Karpas-422 (cell line): ENCODE data around the gene SPSB1. TPM values are rescaled to one million over a fixed set of nuclear protein-coding genes. Genes with fewer than 3 reads are reported as not detected.

ENCODE experiments used
- DNase-seq: peaks from one replicate; pipeline ENCODE4 v3.0.0-alpha.2; 2015
- H2AFZ ChIP-seq: fragments of 200-600 bp; sonication (generic); 2 replicates; pipeline ENCODE4 v1.6.1; 2014; ENCODE audit warnings: antibody characterized with exemption, low read length, mixed read lengths
- H3K27ac ChIP-seq: fragments of 200-600 bp; sonication (generic); 2 replicates; pipeline ENCODE4 v1.5.1; 2014; ENCODE audit warnings: mild to moderate bottlenecking, low read length, moderate library complexity
- H3K27me3 ChIP-seq: fragments of 200-600 bp; sonication (generic); 2 replicates; pipeline ENCODE4 v1.6.1; 2014; ENCODE audit warnings: low read length, mixed read lengths
- H3K36me3 ChIP-seq: fragments of 200-600 bp; sonication (generic); 2 replicates; pipeline ENCODE4 v1.6.1; 2014; ENCODE audit warnings: low read length, mixed read lengths; ENCODE audit not compliant: insufficient read depth
- H3K4me1 ChIP-seq: fragments of 200-600 bp; sonication (generic); 2 replicates; pipeline ENCODE4 v1.6.1; 2014; ENCODE audit warnings: mild to moderate bottlenecking, low read length, mixed read lengths
- H3K4me2 ChIP-seq: fragments of 200-600 bp; sonication (generic); 2 replicates; pipeline ENCODE4 v1.6.1; 2014; ENCODE audit warnings: low read length, low read depth, mild to moderate bottlenecking; ENCODE audit not compliant: poor library complexity, severe bottlenecking
- H3K4me3 ChIP-seq: fragments of 200-600 bp; sonication (generic); 2 replicates; pipeline ENCODE4 v1.5.1; 2014; ENCODE audit warnings: mild to moderate bottlenecking, antibody characterized with exemption, low read length, mixed read lengths
- H3K79me2 ChIP-seq: fragments of 200-600 bp; sonication (generic); 2 replicates; pipeline ENCODE4 v1.6.1; 2014; ENCODE audit warnings: mild to moderate bottlenecking, low read length, mixed read lengths
- H3K9ac ChIP-seq: fragments of 200-600 bp; sonication (generic); 2 replicates; pipeline ENCODE4 v1.6.0; 2014; ENCODE audit warnings: low read length
- H3K9me2 ChIP-seq: fragments of 200-600 bp; sonication (generic), shearing (Covaris generic); replicated peaks from 2 replicates; pipeline ENCODE4 v1.6.0; 2014; ENCODE audit warnings: mild to moderate bottlenecking, low read length, moderate library complexity; ENCODE audit not compliant: insufficient read depth
- H3K9me3 ChIP-seq: fragments of 300-700, 200-600 bp; sonication (generic); 2 replicates; pipeline ENCODE4 v1.6.1; 2014; ENCODE audit warnings: low read length, mixed read lengths
- H4K20me1 ChIP-seq: fragments of 200-600 bp; sonication (generic); 2 replicates; pipeline ENCODE4 v1.6.1; 2014; ENCODE audit warnings: mild to moderate bottlenecking, antibody characterized with exemption, low read length, low read depth; ENCODE audit not compliant: insufficient read depth
- total RNA-seq: library from RNA; depleted of rRNA; stranded (reverse); fragments of >200 nt; shearing (Covaris generic); gene quantifications from 2 replicates; pipeline ENCODE4 v1.2.3, GENCODE V29; 2014; ENCODE audit warnings: low replicate concordance

Gene SPSB1
- total RNA-seq, 1 experiment from 2014 or later, result not detected

DNA sequence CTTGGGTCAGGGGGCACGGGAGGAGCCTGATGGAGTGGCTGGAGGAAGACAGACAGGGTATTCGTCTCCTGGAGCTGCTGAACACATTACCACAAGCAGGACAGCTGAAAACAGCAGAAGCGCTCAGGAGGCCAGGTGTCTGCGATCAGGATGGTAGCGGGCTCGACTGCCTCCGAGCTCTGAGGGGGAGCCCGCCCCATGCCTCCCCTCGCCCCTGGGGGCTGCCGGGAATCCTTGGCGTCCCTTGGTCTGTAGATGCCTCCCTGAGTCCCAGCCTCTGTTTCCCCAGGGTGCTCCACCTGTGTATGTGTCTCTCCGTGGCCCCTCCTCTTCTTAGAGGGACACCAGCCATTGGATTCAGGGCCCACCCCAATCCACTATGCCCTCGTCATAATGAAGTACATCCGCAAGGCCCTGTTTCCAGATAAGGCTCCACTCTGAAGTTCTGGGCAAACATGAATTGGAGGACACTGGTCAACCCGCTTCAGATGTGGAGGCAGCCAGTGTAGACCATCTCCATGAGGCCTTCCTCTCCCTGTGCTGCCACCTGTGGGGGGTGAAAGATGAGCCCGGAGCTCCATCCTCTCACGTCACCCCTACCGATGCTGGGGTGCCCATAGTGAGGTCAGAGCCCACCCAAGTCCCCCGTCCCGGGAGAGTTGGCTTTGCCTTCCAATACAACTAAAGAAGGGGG, 67.8 kb downstream of the SPSB1 start:
- H3K79me2 ChIP-seq, result no peaks in the 10 kb centered on the region
- DNase-seq, result no peak
- no peaks in the 10 kb centered on the region for H3K27me3 ChIP-seq
- no peaks in the 10 kb centered on the region for H4K20me1 ChIP-seq
- no peak overlapping the region for H3K4me3 ChIP-seq
- no peak overlapping the region for H3K9ac ChIP-seq
- H3K4me1 ChIP-seq, result no peaks in the 10 kb centered on the region
- H3K27ac ChIP-seq, result no peak overlapping the region
- no peaks in the 10 kb centered on the region for H3K9me2 ChIP-seq
- no peak overlapping the region for H3K4me2 ChIP-seq
- H2AFZ ChIP-seq, result no peak overlapping the region
- no peaks in the 10 kb centered on the region for H3K36me3 ChIP-seq
- no peaks in the 10 kb centered on the region for H3K9me3 ChIP-seq

DNA sequence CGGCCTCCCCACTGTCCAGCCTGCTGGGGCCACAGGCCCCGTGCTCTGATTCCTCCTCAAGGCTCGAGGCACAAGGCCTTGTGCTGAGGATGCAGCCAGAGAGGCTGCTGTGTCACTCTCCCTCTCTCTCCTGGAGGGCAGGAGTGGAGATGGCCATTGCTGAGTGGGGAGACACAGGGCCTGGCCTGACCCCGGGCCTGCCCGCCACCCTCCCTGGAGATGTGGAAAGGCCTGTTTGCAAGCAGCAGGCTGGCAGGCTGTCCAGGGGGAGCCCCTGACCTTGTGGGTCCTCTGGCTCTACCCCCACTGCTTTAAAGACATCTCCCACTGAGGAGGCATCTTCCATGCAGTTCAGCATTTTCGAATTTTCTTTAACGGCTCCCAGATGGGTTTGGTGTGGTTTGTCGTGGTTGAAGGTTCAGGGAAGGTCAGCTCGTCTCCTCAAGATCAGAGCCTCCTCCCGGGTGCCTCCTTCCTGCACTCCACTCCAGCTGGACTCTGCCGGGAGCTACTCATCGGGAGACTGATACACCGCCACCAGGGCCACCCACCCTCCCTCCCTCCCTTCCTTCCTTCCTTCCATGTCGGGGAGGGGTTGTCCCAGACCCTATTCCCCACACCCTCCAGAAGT, 69.1 kb downstream of the SPSB1 start:
- Histone ChIP-seq H3K36me3 (no peaks in the 10 kb centered on the region), H3K9me2 (no peaks in the 10 kb centered on the region), H3K4me3 (no peak overlapping the region), H3K27ac (no peak overlapping the region), H3K27me3 (no peaks in the 10 kb centered on the region), H3K9ac (no peak overlapping the region), H4K20me1 (no peaks in the 10 kb centered on the region), H3K79me2 (no peaks in the 10 kb centered on the region), H3K4me2 (no peak overlapping the region), H3K4me1 (no peaks in the 10 kb centered on the region), H2AFZ (no peak overlapping the region), H3K9me3 (no peaks in the 10 kb centered on the region)
- no peak for DNase-seq

DNA sequence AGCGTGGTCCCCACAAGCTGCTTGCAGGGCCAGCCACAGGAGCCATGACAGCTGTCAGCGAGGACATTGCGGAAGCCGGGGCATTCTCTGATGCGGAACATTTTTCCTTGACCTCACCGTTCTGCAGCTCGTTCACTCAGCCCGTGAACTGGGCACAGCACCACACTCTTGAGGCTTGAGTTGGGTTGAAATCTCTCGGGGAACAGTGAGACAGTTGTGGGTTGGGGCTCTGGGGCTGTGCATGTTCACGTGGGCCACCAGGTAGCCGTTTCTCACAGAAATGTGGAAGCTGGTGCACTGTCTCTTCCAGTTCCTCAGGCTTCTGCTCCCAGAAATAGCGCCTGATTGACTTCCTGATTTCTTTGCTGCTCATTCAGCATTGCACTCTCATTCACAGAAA, 69.8 kb downstream of the SPSB1 start:
- no peak overlapping the region for H3K4me2 ChIP-seq
- no peak overlapping the region for H2AFZ ChIP-seq
- H4K20me1 ChIP-seq, result no peaks in the 10 kb centered on the region
- H3K27ac ChIP-seq, result no peak overlapping the region
- no peak overlapping the region for H3K9ac ChIP-seq
- no peaks in the 10 kb centered on the region for H3K9me2 ChIP-seq
- DNase-seq, result no peak
- H3K9me3 ChIP-seq, result no peaks in the 10 kb centered on the region
- no peak overlapping the region for H3K4me3 ChIP-seq
- H3K27me3 ChIP-seq, result no peaks in the 10 kb centered on the region
- H3K4me1 ChIP-seq, result no peaks in the 10 kb centered on the region
- no peaks in the 10 kb centered on the region for H3K36me3 ChIP-seq
- H3K79me2 ChIP-seq, result no peaks in the 10 kb centered on the region

DNA sequence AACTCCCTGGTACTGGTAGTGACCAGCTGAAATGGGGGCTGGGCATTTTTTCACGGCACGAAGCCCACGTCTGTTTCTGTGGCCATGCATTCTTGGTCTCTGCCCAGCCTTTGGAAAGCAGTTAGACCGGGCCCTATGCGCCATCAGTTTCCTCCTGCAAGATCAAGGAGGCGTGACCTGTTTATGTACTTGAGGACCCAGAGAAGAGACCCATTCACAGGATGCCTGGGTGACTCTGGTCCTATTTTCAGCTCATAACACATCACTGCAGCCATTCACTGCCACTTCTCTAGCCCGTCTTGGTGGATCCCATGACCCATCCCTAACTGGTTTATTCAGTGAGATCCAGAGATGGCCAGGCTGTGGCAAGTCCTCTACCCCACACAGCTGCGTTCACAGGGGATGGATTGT, 70.4 kb downstream of the SPSB1 start:
- Histone ChIP-seq H3K9ac (no peak overlapping the region), H4K20me1 (no peaks in the 10 kb centered on the region), H3K79me2 (no peaks in the 10 kb centered on the region), H3K4me1 (no peaks in the 10 kb centered on the region), H3K4me2 (no peak overlapping the region), H2AFZ (no peak overlapping the region), H3K4me3 (no peak overlapping the region), H3K9me2 (no peaks in the 10 kb centered on the region), H3K27me3 (no peaks in the 10 kb centered on the region), H3K9me3 (no peaks in the 10 kb centered on the region), H3K27ac (no peak overlapping the region), H3K36me3 (no peaks in the 10 kb centered on the region)
- no peak for DNase-seq

DNA sequence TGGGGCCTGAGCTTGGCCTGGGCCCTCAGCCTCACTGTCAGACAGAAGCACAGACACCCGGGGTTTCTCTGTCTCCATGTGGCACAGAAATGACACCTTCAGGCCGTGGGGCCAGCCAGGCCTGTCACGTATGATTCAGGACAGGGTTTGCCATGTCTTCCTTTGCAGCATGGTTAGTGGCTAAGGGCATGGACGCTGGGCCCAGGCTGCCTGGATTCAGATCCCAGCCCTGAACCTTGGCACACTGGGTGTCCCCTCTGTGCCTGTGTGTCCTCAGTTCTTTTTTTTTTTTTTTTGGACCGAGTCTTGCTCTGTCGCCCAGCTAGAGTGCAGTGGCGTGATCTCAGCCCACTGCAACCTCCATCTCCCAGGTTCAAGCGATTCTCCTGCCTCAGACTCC, 73.6 kb downstream of the SPSB1 start:
- H3K27ac ChIP-seq, result no peak overlapping the region
- no peak for DNase-seq
- no peak overlapping the region for H3K4me3 ChIP-seq

DNA sequence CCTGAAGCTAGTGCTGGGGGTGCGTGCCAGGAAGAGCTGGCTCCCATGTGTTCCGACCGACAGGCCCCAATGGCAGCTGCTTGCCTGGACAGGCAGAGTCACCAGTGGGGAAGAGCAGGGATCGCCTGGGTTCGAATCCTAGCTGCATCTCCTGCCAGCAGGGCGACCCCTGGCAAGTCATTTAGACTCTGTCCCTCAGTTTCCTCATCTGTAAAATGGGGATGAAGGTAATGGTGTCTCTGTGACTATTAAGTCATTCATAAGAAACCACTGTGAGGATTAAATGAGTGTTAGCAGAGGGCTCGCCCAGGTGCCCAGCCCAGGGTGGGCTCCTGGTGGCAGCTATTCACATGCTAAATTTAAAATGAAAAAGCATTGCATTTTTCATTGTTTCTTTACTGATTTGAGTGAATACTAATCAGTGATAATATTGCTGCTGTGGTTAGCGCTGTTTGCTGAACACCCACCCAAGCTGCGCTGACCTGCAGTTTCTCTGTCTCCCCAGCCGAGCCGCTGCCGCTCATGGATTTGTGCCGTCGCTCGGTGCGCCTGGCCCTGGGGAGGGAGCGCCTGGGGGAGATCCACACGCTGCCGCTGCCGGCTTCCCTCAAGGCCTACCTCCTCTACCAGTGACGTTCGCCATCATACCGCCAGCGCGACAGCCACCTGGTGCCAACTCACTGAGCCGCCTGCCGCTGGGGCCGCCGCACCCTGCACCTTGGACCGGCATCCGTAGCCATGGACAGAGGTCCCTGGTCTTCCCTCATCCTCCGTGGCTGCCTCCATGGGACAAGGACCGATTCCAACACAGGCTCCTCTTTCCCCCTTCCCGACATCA, 74.5 kb downstream of the SPSB1 start:
- H3K27me3 ChIP-seq, result no peaks in the 10 kb centered on the region
- H3K4me1 ChIP-seq, result no peaks in the 10 kb centered on the region
- no peak overlapping the region for H2AFZ ChIP-seq
- H3K4me2 ChIP-seq, result no peak overlapping the region
- no peaks in the 10 kb centered on the region for H3K36me3 ChIP-seq
- no peak overlapping the region for H3K27ac ChIP-seq
- H3K9me2 ChIP-seq, result no peaks in the 10 kb centered on the region
- no peaks in the 10 kb centered on the region for H3K79me2 ChIP-seq
- H3K4me3 ChIP-seq, result no peak overlapping the region
- no peak for DNase-seq
- no peak overlapping the region for H3K9ac ChIP-seq
- no peaks in the 10 kb centered on the region for H3K9me3 ChIP-seq
- H4K20me1 ChIP-seq, result no peaks in the 10 kb centered on the region

More for the DNA sequence above, 73.6 kb downstream of the SPSB1 start:
- no peaks in the 10 kb centered on the region for H3K27me3 ChIP-seq
- H3K4me2 ChIP-seq, result no peak overlapping the region
- H3K9ac ChIP-seq, result no peak overlapping the region
- H3K79me2 ChIP-seq, result no peaks in the 10 kb centered on the region
- no peaks in the 10 kb centered on the region for H3K9me2 ChIP-seq
- H3K36me3 ChIP-seq, result no peaks in the 10 kb centered on the region
- no peaks in the 10 kb centered on the region for H4K20me1 ChIP-seq
- no peaks in the 10 kb centered on the region for H3K4me1 ChIP-seq
- H2AFZ ChIP-seq, result no peak overlapping the region
- no peaks in the 10 kb centered on the region for H3K9me3 ChIP-seq

DNA sequence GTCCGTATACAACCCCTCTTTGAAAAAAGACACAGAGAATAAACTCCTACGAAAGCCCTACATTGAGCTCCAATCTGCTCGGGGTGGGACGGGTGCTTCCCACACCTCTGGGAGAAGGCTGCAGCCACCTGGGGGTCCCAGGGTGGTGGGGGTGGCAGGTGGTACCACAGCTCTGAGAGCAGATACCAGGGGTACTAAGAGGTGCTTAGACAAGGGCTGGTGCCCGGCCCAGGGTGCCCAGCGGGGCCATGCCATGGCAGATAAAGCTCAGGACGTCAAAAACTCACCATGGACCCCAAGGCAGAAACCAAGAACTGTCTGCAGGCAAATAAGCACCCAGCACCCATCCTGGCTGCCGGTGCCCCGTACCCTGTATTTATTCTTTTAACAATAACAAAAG, 75.1 kb downstream of the SPSB1 start:
- Histone ChIP-seq H3K9me3 (no peaks in the 10 kb centered on the region), H3K4me1 (no peaks in the 10 kb centered on the region), H3K79me2 (no peaks in the 10 kb centered on the region), H3K9ac (no peak overlapping the region), H3K4me2 (no peak overlapping the region), H3K4me3 (no peak overlapping the region), H4K20me1 (no peaks in the 10 kb centered on the region), H3K36me3 (no peaks in the 10 kb centered on the region), H3K27ac (no peak overlapping the region), H3K9me2 (no peaks in the 10 kb centered on the region), H3K27me3 (no peaks in the 10 kb centered on the region), H2AFZ (no peak overlapping the region)
- DNase-seq, result no peak

DNA sequence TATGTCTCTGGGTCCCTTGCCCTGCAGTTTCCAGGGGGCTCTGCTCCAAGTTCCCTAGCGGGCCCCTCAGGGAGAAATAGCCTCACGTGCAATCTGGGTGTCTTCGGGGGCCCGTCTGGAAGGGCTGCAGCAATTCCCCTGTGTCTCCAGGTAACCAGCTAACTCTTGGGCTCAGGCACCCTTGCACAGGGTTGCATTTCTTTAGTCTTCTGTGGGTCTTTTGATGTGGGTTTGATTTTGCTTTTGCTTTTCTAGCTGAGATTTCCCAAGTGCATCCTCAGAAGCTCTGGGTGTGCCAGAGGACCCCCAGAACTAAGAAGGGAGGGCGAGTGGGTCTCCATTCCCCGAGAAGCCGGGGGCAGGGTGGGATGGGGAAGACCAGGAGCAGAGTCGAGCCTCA, 75.7 kb downstream of the SPSB1 start:
- no peaks in the 10 kb centered on the region for H3K9me2 ChIP-seq
- no peak overlapping the region for H2AFZ ChIP-seq
- no peaks in the 10 kb centered on the region for H3K79me2 ChIP-seq
- no peak overlapping the region for H3K4me3 ChIP-seq
- no peak for DNase-seq
- no peak overlapping the region for H3K27ac ChIP-seq
- no peaks in the 10 kb centered on the region for H3K36me3 ChIP-seq
- H3K4me1 ChIP-seq, result no peaks in the 10 kb centered on the region
- no peaks in the 10 kb centered on the region for H3K27me3 ChIP-seq
- H4K20me1 ChIP-seq, result no peaks in the 10 kb centered on the region
- H3K4me2 ChIP-seq, result no peak overlapping the region
- no peak overlapping the region for H3K9ac ChIP-seq
- no peaks in the 10 kb centered on the region for H3K9me3 ChIP-seq
